ENCODE results near the gene BRINP2. TPM values are rescaled to one million over a fixed set of nuclear protein-coding genes. Genes with fewer than 3 reads are reported as not detected.

The BRINP2 gene
- total RNA-seq, 1 experiment from 2014 or later, result not detected

GRCh38 chr1:177133977-177134538 lies 36.7 kb upstream of the BRINP2 start:
- intact Hi-C loops (cut with micrococcal nuclease; ENCODE audit: unreplicated experiment), result loop anchor here (10.0 kb wide), 1 partner anchor 59 kb away; no protein-coding TSS in a partner anchor
- TF ChIP-seq CTCF (IDR thresholded peaks at IDR 0.05; ENCODE audit: unreplicated experiment), result no peak
- BruUV-seq (replicated peaks), result no TSS peak
- Mint-ChIP-seq H3K27ac (ENCODE audit: unreplicated experiment) (no peak overlapping the region), H3K4me3 (ENCODE audit: low read depth, unreplicated experiment) (no peak overlapping the region), H3K36me3 (ENCODE audit: insufficient read depth, unreplicated experiment) (no peaks in the 10 kb centered on the region), H3K4me1 (ENCODE audit: low read depth, unreplicated experiment) (no peaks in the 10 kb centered on the region), H3K27me3 (ENCODE audit: unreplicated experiment) (peaks cover 42% of the 10 kb centered on the region), H3K9me3 (ENCODE audit: low read depth, unreplicated experiment) (no peaks in the 10 kb centered on the region)
- DNase-seq, result no peak
- CTCF ChIA-PET, result no interaction called here

GRCh38 chr1:177135250-177135649 lies 35.5 kb upstream of the BRINP2 start:
- BruUV-seq (replicated peaks), result no TSS peak
- intact Hi-C loops (cut with micrococcal nuclease; ENCODE audit: unreplicated experiment), result loop anchor here (10.0 kb wide), 1 partner anchor 60 kb away; no protein-coding TSS in a partner anchor
- Mint-ChIP-seq H3K4me1 (ENCODE audit: low read depth, unreplicated experiment) (no peaks in the 10 kb centered on the region), H3K27me3 (ENCODE audit: unreplicated experiment) (peaks cover 35% of the 10 kb centered on the region), H3K4me3 (ENCODE audit: low read depth, unreplicated experiment) (no peak overlapping the region), H3K9me3 (ENCODE audit: low read depth, unreplicated experiment) (no peaks in the 10 kb centered on the region), H3K36me3 (ENCODE audit: insufficient read depth, unreplicated experiment) (no peaks in the 10 kb centered on the region), H3K27ac (ENCODE audit: unreplicated experiment) (no peak overlapping the region)
- no peak for TF ChIP-seq CTCF (IDR thresholded peaks at IDR 0.05; ENCODE audit: unreplicated experiment)
- CTCF ChIA-PET, result no interaction called here
- no peak for DNase-seq

GRCh38 chr1:177137814-177138213 lies 32.9 kb upstream of the BRINP2 start:
- H3K27me3 Mint-ChIP-seq (ENCODE audit: unreplicated experiment), result peaks cover 31% of the 10 kb centered on the region
- no TSS peak for BruUV-seq (replicated peaks)

GRCh38 chr1:177138347-177138746 lies 32.4 kb upstream of the BRINP2 start:
- Mint-ChIP-seq H3K4me1 (ENCODE audit: low read depth, unreplicated experiment) (no peaks in the 10 kb centered on the region), H3K27ac (ENCODE audit: unreplicated experiment) (no peak overlapping the region), H3K9me3 (ENCODE audit: low read depth, unreplicated experiment) (no peaks in the 10 kb centered on the region), H3K27me3 (ENCODE audit: unreplicated experiment) (peaks cover 31% of the 10 kb centered on the region), H3K4me3 (ENCODE audit: low read depth, unreplicated experiment) (no peak overlapping the region), H3K36me3 (ENCODE audit: insufficient read depth, unreplicated experiment) (no peaks in the 10 kb centered on the region)
- BruUV-seq (replicated peaks), result no TSS peak
- CTCF ChIA-PET, result interaction anchor here (0.7 to 1.3 kb wide), 2 partner anchors 14 to 119 kb away, joined by 3 to 4 read pairs; no protein-coding TSS in a partner anchor
- intact Hi-C loops (cut with micrococcal nuclease; ENCODE audit: unreplicated experiment), result loop anchor here (10.0 kb wide), 1 partner anchor 64 kb away; no protein-coding TSS in a partner anchor
- TF ChIP-seq CTCF (IDR thresholded peaks at IDR 0.05; ENCODE audit: unreplicated experiment), result no peak
- no peak for DNase-seq

More at GRCh38 chr1:177137814-177138213, 32.9 kb upstream of the BRINP2 start:
- TF ChIP-seq CTCF (IDR thresholded peaks at IDR 0.05; ENCODE audit: unreplicated experiment), result no peak
- DNase-seq, result no peak
- CTCF ChIA-PET, result interaction anchor here (0.7 to 1.3 kb wide), 2 partner anchors 14 to 119 kb away, joined by 3 to 4 read pairs; no protein-coding TSS in a partner anchor
- Mint-ChIP-seq H3K27ac (ENCODE audit: unreplicated experiment) (no peak overlapping the region), H3K9me3 (ENCODE audit: low read depth, unreplicated experiment) (no peaks in the 10 kb centered on the region), H3K36me3 (ENCODE audit: insufficient read depth, unreplicated experiment) (no peaks in the 10 kb centered on the region), H3K4me3 (ENCODE audit: low read depth, unreplicated experiment) (no peak overlapping the region), H3K4me1 (ENCODE audit: low read depth, unreplicated experiment) (no peaks in the 10 kb centered on the region)
- intact Hi-C loops (cut with micrococcal nuclease; ENCODE audit: unreplicated experiment), result loop anchor here (10.0 kb wide), 1 partner anchor 63 kb away; no protein-coding TSS in a partner anchor

Data from Calu3 (cell line).